ENCODE results near the gene COPS9.
A peak's percentile ranks its signal among the peaks of the same experiment; 100 is the strongest.

COPS9 gene

GRCh38 chr2:240136013-240136670 is at the start of gene COPS9:
TSS of gene COPS9 (minus strand) at chr2:240136305. CDS start at chr2:240136284, 21 bp downstream.
- H3K9me2 ChIP-seq (replicated peaks; ENCODE audit: low read depth, low read length), result no peaks in the 10 kb centered on the region
- no peaks in the 10 kb centered on the region for H3K27me3 ChIP-seq (ENCODE audit: insufficient read depth, low read length, poor library complexity, severe bottlenecking)
- peak within 1 kb of the TSS; percentile 95 for H3K4me3 ChIP-seq (ENCODE audit: low read length, poor library complexity, severe bottlenecking)
- peaks cover 20% of the 10 kb centered on the region; the same call in 1 of the 2 replicates for H3K36me3 ChIP-seq (ENCODE audit: insufficient read depth, low read length)
- H3K4me1 ChIP-seq (ENCODE audit: insufficient read depth, low read length, poor library complexity, severe bottlenecking), result peaks cover 19% of the 10 kb centered on the region
- H3K79me2 ChIP-seq (ENCODE audit: insufficient read depth, low read length), result peaks cover 21% of the 10 kb centered on the region
- peak within 1 kb of the TSS; percentile 97 for H2AFZ ChIP-seq (ENCODE audit: low read length)
- H3K9me3 ChIP-seq (ENCODE audit: insufficient read depth, low read depth, low read length), result no peaks in the 10 kb centered on the region
- H3K9ac ChIP-seq (ENCODE audit: low read depth, low read length, poor library complexity, severe bottlenecking), result peak within 1 kb of the TSS; percentile 90
- H3K4me2 ChIP-seq (ENCODE audit: low read depth, low read length, poor library complexity, severe bottlenecking), result peak within 1 kb of the TSS; percentile 98
- H3F3A ChIP-seq (ENCODE audit: low read depth), result no peaks in the 10 kb centered on the region
- no peak for TF ChIP-seq EZH2phosphoT487 (IDR thresholded peaks at IDR 0.05; ENCODE audit: borderline replicate concordance)
- no peaks in the 10 kb centered on the region for H4K20me1 ChIP-seq (ENCODE audit: insufficient read depth, low read length, poor library complexity, severe bottlenecking)

- H3K27me3 ChIP-seq (ENCODE audit: insufficient read depth, low read length, poor library complexity, severe bottlenecking), result no peaks in the 10 kb centered on the region
- no peaks in the 10 kb centered on the region for H3K9me2 ChIP-seq (replicated peaks; ENCODE audit: low read depth, low read length)
- no peaks in the 10 kb centered on the region for H3K36me3 ChIP-seq (ENCODE audit: insufficient read depth, low read length)
- H3K4me3 ChIP-seq (ENCODE audit: low read length, poor library complexity, severe bottlenecking), result no peak overlapping the region
- H4K20me1 ChIP-seq (ENCODE audit: insufficient read depth, low read length, poor library complexity, severe bottlenecking), result no peaks in the 10 kb centered on the region
- H3K79me2 ChIP-seq (ENCODE audit: insufficient read depth, low read length), result no peaks in the 10 kb centered on the region
- TF ChIP-seq EZH2phosphoT487 (IDR thresholded peaks at IDR 0.05; ENCODE audit: borderline replicate concordance) (no peak), CTCF (conservative IDR thresholded peaks at IDR 0.05; ENCODE audit: low read length) (no peak)
- no peak overlapping the region for H3K4me2 ChIP-seq (ENCODE audit: low read depth, low read length, poor library complexity, severe bottlenecking)
- no peak overlapping the region for H2AFZ ChIP-seq (ENCODE audit: low read length)
- no peaks in the 10 kb centered on the region for H3F3A ChIP-seq (ENCODE audit: low read depth)
- H3K9me3 ChIP-seq (ENCODE audit: insufficient read depth, low read depth, low read length), result peaks cover 10% of the 10 kb centered on the region; the same call in 1 of the 2 replicates
- no peak overlapping the region for H3K9ac ChIP-seq (ENCODE audit: low read depth, low read length, poor library complexity, severe bottlenecking)
- no peaks in the 10 kb centered on the region for H3K4me1 ChIP-seq (ENCODE audit: insufficient read depth, low read length, poor library complexity, severe bottlenecking)
Measured at GRCh38 chr2:240184656-240185055, 48.6 kb upstream of the COPS9 start.

GRCh38 chr2:240183875-240184590 is 47.9 kb upstream of the COPS9 start:
- H3K9ac ChIP-seq (ENCODE audit: low read depth, low read length, poor library complexity, severe bottlenecking), result no peak overlapping the region

More at GRCh38 chr2:240183875-240184590, 47.9 kb upstream of the COPS9 start:
- no peaks in the 10 kb centered on the region for H3K9me2 ChIP-seq (replicated peaks; ENCODE audit: low read depth, low read length)
- H3K4me2 ChIP-seq (ENCODE audit: low read depth, low read length, poor library complexity, severe bottlenecking), result no peak overlapping the region
- peaks cover 10% of the 10 kb centered on the region; the same call in 1 of the 2 replicates for H3K9me3 ChIP-seq (ENCODE audit: insufficient read depth, low read depth, low read length)
- H3F3A ChIP-seq (ENCODE audit: low read depth), result no peaks in the 10 kb centered on the region
- H3K27me3 ChIP-seq (ENCODE audit: insufficient read depth, low read length, poor library complexity, severe bottlenecking), result no peaks in the 10 kb centered on the region
- H3K4me1 ChIP-seq (ENCODE audit: insufficient read depth, low read length, poor library complexity, severe bottlenecking), result no peaks in the 10 kb centered on the region
- no peak overlapping the region for H3K4me3 ChIP-seq (ENCODE audit: low read length, poor library complexity, severe bottlenecking)
- no peaks in the 10 kb centered on the region for H3K36me3 ChIP-seq (ENCODE audit: insufficient read depth, low read length)
- TF ChIP-seq CTCF (conservative IDR thresholded peaks at IDR 0.05; ENCODE audit: low read length) (no peak), EZH2phosphoT487 (IDR thresholded peaks at IDR 0.05; ENCODE audit: borderline replicate concordance) (no peak)
- H3K79me2 ChIP-seq (ENCODE audit: insufficient read depth, low read length), result no peaks in the 10 kb centered on the region
- H2AFZ ChIP-seq (ENCODE audit: low read length), result no peak overlapping the region
- H4K20me1 ChIP-seq (ENCODE audit: insufficient read depth, low read length, poor library complexity, severe bottlenecking), result no peaks in the 10 kb centered on the region
